OCI-LY3 (cell line): ENCODE results near the gene PLG.

ENCODE experiments used
- EZH2phosphoT487 ChIP-seq: fragments of 200-600 bp; shearing (Covaris generic); IDR thresholded peaks from 2 replicates; pipeline ENCODE4 v1.6.1; 2018; ENCODE audit warnings: antibody characterized with exemption, mixed run types, low read depth
- TF ChIP-seq, protein P1 (sequence below): fragments of 200-600, 300-600 bp; sonication (generic); IDR thresholded peaks from 2 replicates; pipeline ENCODE4 v1.5.1; 2014; ENCODE audit warnings: antibody characterized with exemption, low read length, low read depth

DNA sequence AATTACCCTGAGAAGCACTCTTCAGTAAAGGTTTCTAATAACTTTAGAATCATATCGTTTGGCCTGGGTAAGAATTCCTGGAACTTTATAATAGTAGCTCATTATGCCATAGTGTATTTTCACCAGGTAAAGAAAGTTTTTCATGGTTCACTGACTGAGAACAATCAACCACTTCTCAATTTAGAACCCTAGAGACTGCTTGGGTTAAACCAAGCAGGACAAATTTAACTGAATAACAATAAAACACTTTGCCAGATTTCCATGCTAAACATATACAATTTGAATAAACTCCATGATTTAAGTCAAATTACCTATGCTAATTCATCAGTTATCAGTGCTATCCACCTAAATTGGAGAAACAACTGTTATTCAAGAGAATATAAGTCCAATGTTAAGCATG, 99.4 kb downstream of the PLG start:
- TF ChIP-seq, protein P1, sequence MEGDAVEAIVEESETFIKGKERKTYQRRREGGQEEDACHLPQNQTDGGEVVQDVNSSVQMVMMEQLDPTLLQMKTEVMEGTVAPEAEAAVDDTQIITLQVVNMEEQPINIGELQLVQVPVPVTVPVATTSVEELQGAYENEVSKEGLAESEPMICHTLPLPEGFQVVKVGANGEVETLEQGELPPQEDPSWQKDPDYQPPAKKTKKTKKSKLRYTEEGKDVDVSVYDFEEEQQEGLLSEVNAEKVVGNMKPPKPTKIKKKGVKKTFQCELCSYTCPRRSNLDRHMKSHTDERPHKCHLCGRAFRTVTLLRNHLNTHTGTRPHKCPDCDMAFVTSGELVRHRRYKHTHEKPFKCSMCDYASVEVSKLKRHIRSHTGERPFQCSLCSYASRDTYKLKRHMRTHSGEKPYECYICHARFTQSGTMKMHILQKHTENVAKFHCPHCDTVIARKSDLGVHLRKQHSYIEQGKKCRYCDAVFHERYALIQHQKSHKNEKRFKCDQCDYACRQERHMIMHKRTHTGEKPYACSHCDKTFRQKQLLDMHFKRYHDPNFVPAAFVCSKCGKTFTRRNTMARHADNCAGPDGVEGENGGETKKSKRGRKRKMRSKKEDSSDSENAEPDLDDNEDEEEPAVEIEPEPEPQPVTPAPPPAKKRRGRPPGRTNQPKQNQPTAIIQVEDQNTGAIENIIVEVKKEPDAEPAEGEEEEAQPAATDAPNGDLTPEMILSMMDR, result no peak
- TF ChIP-seq EZH2phosphoT487, result no peak
